HepG2 (cell line): ENCODE data around the gene ARHGAP29. TPM values are rescaled to one million over a fixed set of nuclear protein-coding genes. Genes with fewer than 3 reads are reported as not detected.

Experiments used
- ATAC-seq: fragments of 200-7000 bp; cut with Tn5 transposase; 3 replicates; pipeline ENCODE4 v1.9.1; 2020; ENCODE audit warnings: mild to moderate bottlenecking, moderate library complexity
- BruUV-seq: library from RNA; stranded (reverse); fragments of 400-500 nt; replicated peaks from 2 replicates; lab custom pipeline; 2021; lab: Mats Ljungman, UMichigan
- CTCF ChIA-PET: fragments of 300-600 bp; formaldehyde crosslinking; extraction: SDS; loops from one replicate; lab custom pipeline; 2021; ENCODE audit warnings: low total read pairs, inconsistent platforms, low intra/inter-chr PET ratio; lab: Yijun Ruan, JAX
- POLR2A ChIA-PET: fragments of 350-600 bp; sonication (Branson Sonifier 250); formaldehyde crosslinking; loops from one replicate; lab custom pipeline; 2020; ENCODE audit warnings: antibody characterized with exemption, inconsistent platforms; lab: Yijun Ruan, JAX
- DNase-seq: peaks from one replicate; pipeline ENCODE4 v3.0.0-alpha.2; 2015; ENCODE audit warnings: low spot score
- FAIRE-seq: peaks from 3 replicates; lab custom pipeline; 2011; peaks lifted over from hg19 to GRCh38; lab: Jason Lieb, UNC
- H2AFZ ChIP-seq: one replicate; pipeline ENCODE4 v1.6.1; 2011; ENCODE audit warnings: low read length, inconsistent platforms
- H3K27ac ChIP-seq: fragments of 300-600 bp; 3 replicates; pipeline ENCODE4 v1.8.0; 2011; ENCODE audit warnings: mixed run types, mild to moderate bottlenecking, mixed read lengths, low read length, inconsistent platforms; ENCODE audit not compliant: insufficient read depth; ENCODE audit errors: extremely low read length
- H3K27me3 ChIP-seq, 2 experiments: fragments of 200-600 bp in 1 of 2; 2 replicates in 1 of 2; 3 replicates in 1 of 2; pipeline versions ENCODE4 v1.6.0 to v1.8.0; 2011; ENCODE audit warnings: low read length in 2 of 2, mild to moderate bottlenecking in 2 of 2, moderate library complexity in 2 of 2, inconsistent platforms in 1 of 2; ENCODE audit not compliant: insufficient read depth in 2 of 2, control insufficient read depth in 1 of 2
- H3K36me3 ChIP-seq, 2 experiments: fragments of 200-600 bp in 1 of 2; replicated peaks in 1 of 2; 2 replicates in 1 of 2; 3 replicates in 1 of 2; pipeline versions ENCODE4 v1.5.1 to v1.8.0; 2011; ENCODE audit warnings: low read length in 2 of 2, inconsistent platforms in 1 of 2; ENCODE audit not compliant: insufficient read depth in 2 of 2, control insufficient read depth in 1 of 2
- H3K4me1 ChIP-seq: 2 replicates; pipeline ENCODE4 v1.5.1; 2012; ENCODE audit warnings: low read length, inconsistent platforms; ENCODE audit not compliant: insufficient read depth
- H3K4me2 ChIP-seq: 2 replicates; pipeline ENCODE4 v1.6.0; 2011; ENCODE audit warnings: low read depth, low read length, inconsistent platforms
- H3K4me3 ChIP-seq, 3 experiments: fragments of 200-600 bp in 1 of 3; sonication (generic), shearing (Covaris generic) in 1 of 3; replicated peaks in 1 of 3; 2 replicates each; pipeline ENCODE4 v1.5.1; 2011 to 2016; ENCODE audit warnings: low read length in 3 of 3, inconsistent platforms in 2 of 3, low read depth in 2 of 3, mild to moderate bottlenecking in 2 of 3, control low read depth in 1 of 3, mixed read lengths in 1 of 3; ENCODE audit not compliant: insufficient read depth in 1 of 3
- H3K79me2 ChIP-seq: one replicate; pipeline ENCODE4 v1.6.1; 2011; ENCODE audit warnings: low read length, inconsistent platforms; ENCODE audit not compliant: insufficient read depth
- H3K9ac ChIP-seq: 2 replicates; pipeline ENCODE4 v1.6.0; 2011; ENCODE audit warnings: mild to moderate bottlenecking, low read depth, low read length, inconsistent platforms; ENCODE audit not compliant: insufficient read depth
- H3K9me3 ChIP-seq: 2 replicates; pipeline ENCODE4 v1.5.1; 2012; ENCODE audit warnings: mild to moderate bottlenecking, low read length
- H4K20me1 ChIP-seq: 2 replicates; pipeline ENCODE4 v1.6.0; 2011; ENCODE audit warnings: inconsistent platforms, mild to moderate bottlenecking, low read length, moderate library complexity; ENCODE audit not compliant: insufficient read depth
- ARNT ChIP-seq: fragments of 450-650 bp; IDR thresholded peaks from 2 replicates; pipeline ENCODE4 v1.6.1; 2017
- LCORL ChIP-seq, 2 experiments: fragments of 450-650 bp in 1 of 2; sonication (generic) in 1 of 2; formaldehyde crosslinking in 1 of 2; IDR thresholded peaks; 2 replicates each; pipeline versions ENCODE4 v1.5.0 to v1.6.1; 2017 to 2020; ENCODE audit warnings: antibody characterized with exemption in 1 of 2, missing genetic modification reagents in 1 of 2
- TSC22D2 ChIP-seq: sonication (generic); formaldehyde crosslinking; IDR thresholded peaks from 2 replicates; pipeline ENCODE4 v1.5.1; 2020; ENCODE audit warnings: missing genetic modification reagents, mild to moderate bottlenecking, borderline replicate concordance
- ZSCAN12 ChIP-seq: sonication (generic); formaldehyde crosslinking; IDR thresholded peaks from 2 replicates; pipeline ENCODE4 v1.9.0; 2021; ENCODE audit warnings: mild to moderate bottlenecking, missing genetic modification reagents
- WGBS: methylation state at CpG from one replicate; pipeline ENCODE4 v1.1.6; 2017; ENCODE audit warnings: low lambda C conversion rate; 5-methylcytosine and 5-hydroxymethylcytosine counted together
- in situ Hi-C: cut with HindIII; loops from 2 replicates; pipeline ENCODE4 v1.10.0; 2017; ENCODE audit warnings: low pct_unique_long_range_greater_than_20kb; ENCODE audit not compliant: extremely low pct_ligation_motif_present
- intact Hi-C: fragments of 100-400 bp; cut with micrococcal nuclease; formaldehyde crosslinking; loops from one replicate; pipeline ENCODE4 v1.10.0; 2022; ENCODE audit not compliant: unreplicated experiment
- polyA plus RNA-seq, 8 experiments: library from polyadenylated mRNA; depleted of rRNA in 3 of 8; stranded (reverse) in 7 of 8; unstranded in 1 of 8; fragments of >200 nt; fragmentation: Illumina TruSeq in 4 of 8; extraction: Trizol in 4 of 8; gene quantifications; 2 replicates each; pipeline versions ENCODE4 v1.2.1 to v1.2.3, GENCODE V29; 2011 to 2016; ENCODE audit warnings: low read depth in 4 of 8, missing spikeins in 1 of 8, mixed read lengths in 1 of 8; ENCODE audit not compliant: insufficient read depth in 1 of 8
- total RNA-seq, 5 experiments: library from RNA; depleted of rRNA; stranded (reverse); fragments of >200 nt; fragmentation: Illumina TruSeq; extraction: Trizol; gene quantifications; 2 replicates each; pipeline ENCODE4 v1.2.3, GENCODE V29; 2016; ENCODE audit warnings: low read depth in 1 of 5
- TF ChIP-seq, protein P1 (sequence below): sonication (generic); formaldehyde crosslinking; IDR thresholded peaks from 2 replicates; pipeline ENCODE4; 2020; ENCODE audit warnings: missing genetic modification reagents, mild to moderate bottlenecking, borderline replicate concordance
- TF ChIP-seq, protein P2 (sequence below): sonication (generic); formaldehyde crosslinking; IDR thresholded peaks from 2 replicates; pipeline ENCODE4 v1.4.0; 2020; ENCODE audit warnings: mild to moderate bottlenecking, missing genetic modification reagents

The ARHGAP29 gene
- total and polyA plus RNA-seq, 2 of the 13 experiments (the other 11 are each of a cell fraction or from before 2014, with no cell fraction given) = 12.8 to 18.3 TPM

DNA sequence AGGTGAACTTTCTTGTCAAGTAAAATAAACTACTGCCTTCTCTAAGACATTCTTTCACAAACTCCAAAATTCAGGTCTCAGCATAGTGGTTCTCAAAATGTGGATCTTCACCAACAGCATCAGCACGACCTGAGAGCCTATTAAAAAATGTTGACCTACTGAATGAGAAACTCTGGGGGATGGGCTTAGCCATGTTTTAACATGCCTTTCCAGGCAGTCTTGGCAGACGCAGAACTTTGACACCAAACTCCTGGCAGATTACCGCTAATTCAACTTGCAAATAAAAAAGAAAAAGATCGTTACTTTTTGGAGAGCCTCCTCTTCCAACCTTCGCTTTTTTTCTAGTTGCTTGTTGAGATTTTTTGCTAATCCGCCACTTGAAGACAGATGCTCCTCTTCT is 35.1 kb downstream of the ARHGAP29 start (continued):
- no peak for TF ChIP-seq TSC22D2 (CRISPR knock-in tag)
- TF ChIP-seq, protein P1, sequence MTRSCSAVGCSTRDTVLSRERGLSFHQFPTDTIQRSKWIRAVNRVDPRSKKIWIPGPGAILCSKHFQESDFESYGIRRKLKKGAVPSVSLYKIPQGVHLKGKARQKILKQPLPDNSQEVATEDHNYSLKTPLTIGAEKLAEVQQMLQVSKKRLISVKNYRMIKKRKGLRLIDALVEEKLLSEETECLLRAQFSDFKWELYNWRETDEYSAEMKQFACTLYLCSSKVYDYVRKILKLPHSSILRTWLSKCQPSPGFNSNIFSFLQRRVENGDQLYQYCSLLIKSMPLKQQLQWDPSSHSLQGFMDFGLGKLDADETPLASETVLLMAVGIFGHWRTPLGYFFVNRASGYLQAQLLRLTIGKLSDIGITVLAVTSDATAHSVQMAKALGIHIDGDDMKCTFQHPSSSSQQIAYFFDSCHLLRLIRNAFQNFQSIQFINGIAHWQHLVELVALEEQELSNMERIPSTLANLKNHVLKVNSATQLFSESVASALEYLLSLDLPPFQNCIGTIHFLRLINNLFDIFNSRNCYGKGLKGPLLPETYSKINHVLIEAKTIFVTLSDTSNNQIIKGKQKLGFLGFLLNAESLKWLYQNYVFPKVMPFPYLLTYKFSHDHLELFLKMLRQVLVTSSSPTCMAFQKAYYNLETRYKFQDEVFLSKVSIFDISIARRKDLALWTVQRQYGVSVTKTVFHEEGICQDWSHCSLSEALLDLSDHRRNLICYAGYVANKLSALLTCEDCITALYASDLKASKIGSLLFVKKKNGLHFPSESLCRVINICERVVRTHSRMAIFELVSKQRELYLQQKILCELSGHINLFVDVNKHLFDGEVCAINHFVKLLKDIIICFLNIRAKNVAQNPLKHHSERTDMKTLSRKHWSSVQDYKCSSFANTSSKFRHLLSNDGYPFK (CRISPR knock-in tag) = no peak

GRCh38 chr1:94199398-94199797 is 38.0 kb downstream of the ARHGAP29 start:
- Histone ChIP-seq H3K4me3 (no peak overlapping the region), H3K27me3 (no peaks in the 10 kb centered on the region), H3K36me3 (peaks cover 5 to 31% of the 10 kb centered on the region in 2 experiments), H3K4me1 (no peaks in the 10 kb centered on the region), H3K4me2 (no peak overlapping the region), H4K20me1 (no peaks in the 10 kb centered on the region), H3K9me3 (no peaks in the 10 kb centered on the region), H3K79me2 (no peaks in the 10 kb centered on the region), H2AFZ (no peak overlapping the region), H3K27ac (no peak overlapping the region), H3K9ac (no peak overlapping the region)
- intact Hi-C loops (no loop called here), in situ Hi-C loops (no loop called here)
- BruUV-seq = no TSS peak
- TF ChIP-seq ARNT = no peak
- TF ChIP-seq, protein P2, sequence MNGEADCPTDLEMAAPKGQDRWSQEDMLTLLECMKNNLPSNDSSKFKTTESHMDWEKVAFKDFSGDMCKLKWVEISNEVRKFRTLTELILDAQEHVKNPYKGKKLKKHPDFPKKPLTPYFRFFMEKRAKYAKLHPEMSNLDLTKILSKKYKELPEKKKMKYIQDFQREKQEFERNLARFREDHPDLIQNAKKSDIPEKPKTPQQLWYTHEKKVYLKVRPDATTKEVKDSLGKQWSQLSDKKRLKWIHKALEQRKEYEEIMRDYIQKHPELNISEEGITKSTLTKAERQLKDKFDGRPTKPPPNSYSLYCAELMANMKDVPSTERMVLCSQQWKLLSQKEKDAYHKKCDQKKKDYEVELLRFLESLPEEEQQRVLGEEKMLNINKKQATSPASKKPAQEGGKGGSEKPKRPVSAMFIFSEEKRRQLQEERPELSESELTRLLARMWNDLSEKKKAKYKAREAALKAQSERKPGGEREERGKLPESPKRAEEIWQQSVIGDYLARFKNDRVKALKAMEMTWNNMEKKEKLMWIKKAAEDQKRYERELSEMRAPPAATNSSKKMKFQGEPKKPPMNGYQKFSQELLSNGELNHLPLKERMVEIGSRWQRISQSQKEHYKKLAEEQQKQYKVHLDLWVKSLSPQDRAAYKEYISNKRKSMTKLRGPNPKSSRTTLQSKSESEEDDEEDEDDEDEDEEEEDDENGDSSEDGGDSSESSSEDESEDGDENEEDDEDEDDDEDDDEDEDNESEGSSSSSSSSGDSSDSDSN (CRISPR knock-in tag) = no peak
- no peak for TF ChIP-seq ZSCAN12
- TF ChIP-seq LCORL (IDR thresholded peaks at IDR 0.05) = no peak
- no peak for TF ChIP-seq LCORL (CRISPR knock-in tag; IDR thresholded peaks at IDR 0.05)
- POLR2A ChIA-PET = no interaction called here
- CTCF ChIA-PET = no interaction called here
- DNase-seq (no peak), FAIRE-seq (no peak), ATAC-seq (no peak)
- 91% methylated on average over 2 of the region's 2 CpGs for WGBS
